Mesodermal cell (in vitro differentiated cells): ENCODE measurements around the gene RALGAPB.

Experiments used
- H3K27ac ChIP-seq: 2 replicates; pipeline ENCODE4 v1.7.0; 2013; ENCODE audit warnings: mild to moderate bottlenecking, low read depth, low read length, moderate library complexity; ENCODE audit not compliant: severe bottlenecking
- H3K36me3 ChIP-seq: 2 replicates; pipeline ENCODE4 v1.7.1; 2013; ENCODE audit warnings: mild to moderate bottlenecking, low read length, moderate library complexity; ENCODE audit not compliant: control insufficient read depth, insufficient read depth
- H3K4me1 ChIP-seq: one replicate; pipeline ENCODE4 v1.7.1; 2013; ENCODE audit warnings: mild to moderate bottlenecking, low read length; ENCODE audit not compliant: insufficient read depth, control insufficient read depth, poor library complexity, severe bottlenecking
- H3K4me3 ChIP-seq: 2 replicates; pipeline ENCODE4 v1.7.0; 2013; ENCODE audit warnings: low read length, control low read depth, mild to moderate bottlenecking; ENCODE audit not compliant: insufficient read depth, poor library complexity, severe bottlenecking; ENCODE audit errors: extremely low read depth
- H3K9me3 ChIP-seq: 2 replicates; pipeline ENCODE4 v1.7.1; 2013; ENCODE audit warnings: mild to moderate bottlenecking, low read length, moderate library complexity; ENCODE audit not compliant: control insufficient read depth
- WGBS, 2 experiments: methylation state at CpG; one replicate each; pipeline ENCODE4 v1.1.5; 2013; ENCODE audit warnings: missing lambda C conversion rate in 2 of 2; ENCODE audit not compliant: insufficient coverage in 2 of 2; 5-methylcytosine and 5-hydroxymethylcytosine counted together

Gene RALGAPB

DNA sequence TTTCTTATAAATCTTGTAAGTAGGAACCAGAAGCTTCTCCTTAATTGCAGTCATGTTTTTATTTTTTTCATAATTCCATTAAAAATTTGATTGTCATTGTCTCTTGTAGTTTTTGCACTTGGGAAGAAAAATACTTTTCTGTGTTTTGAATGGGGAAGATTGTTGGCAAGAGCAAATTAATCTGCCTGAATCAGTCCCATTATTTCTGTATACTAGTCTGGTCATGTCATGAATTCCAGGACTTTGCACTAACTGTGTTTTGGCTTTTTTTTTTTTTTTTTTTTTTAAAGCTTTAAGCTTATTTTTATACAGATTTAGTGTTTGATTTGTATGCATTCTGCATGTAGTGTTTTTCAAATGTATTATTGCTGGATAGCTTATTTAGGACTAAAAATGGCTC is 47.6 kb downstream of the RALGAPB start:
- no peaks in the 10 kb centered on the region for H3K9me3 ChIP-seq
- H3K36me3 ChIP-seq = peaks cover 70% of the 10 kb centered on the region
- H3K27ac ChIP-seq = no peak overlapping the region
- no peaks in the 10 kb centered on the region for H3K4me1 ChIP-seq
- H3K4me3 ChIP-seq = no peak overlapping the region

DNA sequence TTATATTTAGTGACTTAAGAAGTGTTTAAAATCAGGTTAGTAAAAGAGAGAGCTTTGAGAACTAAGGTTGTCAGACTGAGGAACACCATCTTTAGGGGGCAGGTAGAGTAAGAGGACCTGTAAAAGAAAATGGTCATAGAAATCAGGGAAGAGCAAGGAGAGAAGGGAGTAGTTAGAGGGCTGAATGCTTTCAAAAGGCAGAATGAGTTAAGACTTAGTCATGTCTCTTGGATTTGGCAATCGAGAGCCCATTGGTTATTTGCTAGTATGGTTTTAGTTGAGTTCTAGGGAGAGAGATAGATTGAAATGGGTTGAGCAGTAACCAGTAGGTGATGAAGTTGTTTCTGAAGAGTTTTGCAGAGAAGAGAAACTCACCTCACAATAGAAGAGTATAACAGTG is 51.1 kb downstream of the RALGAPB start:
- Histone ChIP-seq H3K4me3 (no peak overlapping the region), H3K36me3 (peaks cover 77% of the 10 kb centered on the region), H3K9me3 (no peaks in the 10 kb centered on the region), H3K4me1 (no peaks in the 10 kb centered on the region), H3K27ac (no peak overlapping the region)
- 91 to 100% methylated on average over 1 of the region's 1 CpG for WGBS, 2 experiments

DNA sequence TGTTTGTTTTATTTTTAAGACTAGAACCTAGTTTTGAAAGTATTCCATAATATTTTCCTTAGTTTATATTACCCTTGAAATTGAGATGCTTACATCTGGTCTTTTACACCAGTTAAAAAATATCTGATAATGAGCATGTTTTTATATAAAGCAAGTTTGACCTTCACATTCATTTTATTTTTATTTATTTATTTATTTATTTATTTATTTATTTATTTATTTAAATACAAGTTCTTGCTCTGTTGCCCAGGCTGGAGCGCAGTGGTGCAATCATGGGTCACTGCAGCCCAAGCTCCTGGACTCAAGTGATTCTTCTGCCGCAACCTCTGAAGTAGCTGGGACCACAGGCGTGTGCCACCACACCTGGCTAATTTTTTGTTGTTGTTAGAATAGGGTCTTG is 55.5 kb downstream of the RALGAPB start:
- no peak overlapping the region for H3K4me3 ChIP-seq
- 86% methylated on average over 3 of the region's 3 CpGs; no CpG with 5 or more reads in 1 of the 2 experiments for WGBS, 2 experiments
- H3K27ac ChIP-seq = no peak overlapping the region
- H3K9me3 ChIP-seq = no peaks in the 10 kb centered on the region
- H3K4me1 ChIP-seq = no peaks in the 10 kb centered on the region
- H3K36me3 ChIP-seq = peaks cover 85% of the 10 kb centered on the region

DNA sequence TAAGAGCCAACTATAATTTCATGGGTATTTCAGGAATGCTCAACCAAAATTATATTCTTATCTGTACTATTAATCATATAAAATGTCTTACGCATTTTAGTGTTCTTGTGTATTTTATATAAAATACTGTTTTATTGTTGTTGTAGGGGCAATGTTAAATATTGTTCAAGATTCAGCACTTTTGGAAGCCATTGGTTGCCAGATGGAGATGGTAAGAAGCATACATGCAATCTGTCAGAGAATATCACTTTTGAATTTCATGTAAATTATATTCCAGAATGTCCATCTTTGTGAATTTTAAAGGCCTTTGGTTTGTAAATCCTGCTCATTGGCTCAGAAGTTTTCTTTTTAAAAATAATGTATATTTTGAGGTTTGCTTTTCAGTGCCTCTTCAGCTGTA is 58.4 kb downstream of the RALGAPB start:
- H3K4me3 ChIP-seq = no peak overlapping the region
- H3K36me3 ChIP-seq = peaks cover 85% of the 10 kb centered on the region
- no peak overlapping the region for H3K27ac ChIP-seq
- no peaks in the 10 kb centered on the region for H3K9me3 ChIP-seq
- no CpG with 5 or more reads among the region's 1 CpG for WGBS, 2 experiments
- H3K4me1 ChIP-seq = no peaks in the 10 kb centered on the region

DNA sequence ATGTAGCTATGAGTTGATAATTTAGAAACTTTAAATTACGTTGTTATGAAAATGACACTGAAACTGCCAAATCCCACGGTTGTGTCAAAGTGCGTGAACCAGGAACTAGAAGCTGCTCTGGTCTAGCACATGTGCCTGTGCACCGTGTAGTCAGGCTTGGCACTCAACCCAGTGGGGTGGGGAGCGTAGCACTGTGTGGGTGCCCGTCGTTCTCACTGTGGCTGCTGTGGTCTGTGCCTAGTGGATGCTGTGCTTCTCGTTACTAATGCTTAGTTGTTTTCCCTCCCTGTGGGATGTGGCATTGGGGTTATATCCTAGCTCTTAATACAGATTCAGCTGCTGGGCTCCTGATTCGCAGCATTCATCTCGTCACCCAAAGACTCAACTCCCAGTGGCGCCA is 62.1 kb downstream of the RALGAPB start:
- H3K36me3 ChIP-seq = peaks cover 88% of the 10 kb centered on the region
- no peak overlapping the region for H3K27ac ChIP-seq
- H3K4me3 ChIP-seq = no peak overlapping the region
- no peaks in the 10 kb centered on the region for H3K4me1 ChIP-seq
- H3K9me3 ChIP-seq = no peaks in the 10 kb centered on the region
- WGBS, 2 experiments = 97% methylated on average over 7 to 9 of the region's 11 CpGs

DNA sequence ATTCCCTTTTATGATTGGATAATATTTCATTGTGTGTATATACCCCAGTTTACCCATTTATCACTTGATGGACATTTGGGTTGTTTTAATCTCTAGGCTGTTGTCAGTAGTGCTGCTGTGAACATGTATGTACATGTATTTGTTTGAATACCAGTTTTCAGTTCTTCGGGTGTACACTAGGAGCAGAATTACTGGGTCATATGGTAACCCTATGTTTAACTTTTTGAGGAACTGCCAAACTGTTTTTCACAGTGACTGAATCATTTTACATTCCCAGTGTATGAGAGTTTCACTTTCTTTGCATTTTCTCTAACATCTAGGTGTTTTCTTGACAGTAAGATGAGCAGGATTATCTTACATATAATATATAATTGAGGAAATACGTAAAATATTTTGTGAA is 63.7 kb downstream of the RALGAPB start:
- 100% methylated on average over 1 of the region's 2 CpGs; no CpG with 5 or more reads in 1 of the 2 experiments for WGBS, 2 experiments
- Histone ChIP-seq H3K4me3 (no peak overlapping the region), H3K36me3 (peaks cover 89% of the 10 kb centered on the region), H3K27ac (no peak overlapping the region), H3K9me3 (no peaks in the 10 kb centered on the region), H3K4me1 (no peaks in the 10 kb centered on the region)

DNA sequence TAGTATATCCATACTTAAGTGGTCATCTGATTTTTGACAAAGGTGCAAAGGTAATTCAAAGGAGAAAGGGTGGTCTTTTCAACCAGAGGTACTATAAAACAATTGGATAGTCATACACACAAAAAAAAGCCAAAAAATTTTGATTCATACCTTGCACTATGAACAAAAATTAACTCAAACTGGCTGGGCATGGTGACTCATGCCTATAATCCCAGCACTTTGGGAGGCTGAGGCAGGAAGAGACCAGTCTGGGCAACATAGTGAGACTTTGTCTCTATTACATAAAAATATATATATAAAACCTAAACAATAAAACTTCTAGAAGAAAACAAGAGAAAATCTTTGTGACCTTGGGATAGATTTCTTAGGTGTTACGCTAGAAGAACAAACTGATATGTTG is 64.5 kb downstream of the RALGAPB start:
- no peak overlapping the region for H3K4me3 ChIP-seq
- H3K9me3 ChIP-seq = no peaks in the 10 kb centered on the region
- peaks cover 91% of the 10 kb centered on the region for H3K36me3 ChIP-seq
- WGBS, 2 experiments = 100% methylated on average over 1 of the region's 1 CpG
- no peaks in the 10 kb centered on the region for H3K4me1 ChIP-seq
- H3K27ac ChIP-seq = no peak overlapping the region

DNA sequence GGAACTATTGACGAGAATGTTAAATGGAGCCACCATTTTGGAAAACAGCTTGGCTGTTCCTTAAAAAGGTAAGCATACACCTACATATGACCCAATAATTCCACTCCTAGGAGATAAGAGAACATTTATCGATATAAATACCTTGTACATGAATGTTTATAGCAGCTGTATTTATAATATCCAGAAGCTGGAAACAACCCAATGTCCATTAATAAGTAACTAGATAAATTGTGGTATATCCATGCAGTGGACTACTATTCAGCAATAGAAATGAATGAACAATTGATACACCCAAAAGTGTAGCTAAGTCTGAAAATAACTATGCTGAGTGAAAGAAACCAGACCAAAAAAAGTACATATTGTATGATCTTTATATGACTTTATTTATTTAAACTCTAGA is 66.1 kb downstream of the RALGAPB start:
- peaks cover 96% of the 10 kb centered on the region for H3K36me3 ChIP-seq
- WGBS, 2 experiments = no CpG with 5 or more reads among the region's 2 CpGs
- H3K4me3 ChIP-seq = no peak overlapping the region
- H3K27ac ChIP-seq = no peak overlapping the region
- H3K9me3 ChIP-seq = no peaks in the 10 kb centered on the region
- H3K4me1 ChIP-seq = no peaks in the 10 kb centered on the region

DNA sequence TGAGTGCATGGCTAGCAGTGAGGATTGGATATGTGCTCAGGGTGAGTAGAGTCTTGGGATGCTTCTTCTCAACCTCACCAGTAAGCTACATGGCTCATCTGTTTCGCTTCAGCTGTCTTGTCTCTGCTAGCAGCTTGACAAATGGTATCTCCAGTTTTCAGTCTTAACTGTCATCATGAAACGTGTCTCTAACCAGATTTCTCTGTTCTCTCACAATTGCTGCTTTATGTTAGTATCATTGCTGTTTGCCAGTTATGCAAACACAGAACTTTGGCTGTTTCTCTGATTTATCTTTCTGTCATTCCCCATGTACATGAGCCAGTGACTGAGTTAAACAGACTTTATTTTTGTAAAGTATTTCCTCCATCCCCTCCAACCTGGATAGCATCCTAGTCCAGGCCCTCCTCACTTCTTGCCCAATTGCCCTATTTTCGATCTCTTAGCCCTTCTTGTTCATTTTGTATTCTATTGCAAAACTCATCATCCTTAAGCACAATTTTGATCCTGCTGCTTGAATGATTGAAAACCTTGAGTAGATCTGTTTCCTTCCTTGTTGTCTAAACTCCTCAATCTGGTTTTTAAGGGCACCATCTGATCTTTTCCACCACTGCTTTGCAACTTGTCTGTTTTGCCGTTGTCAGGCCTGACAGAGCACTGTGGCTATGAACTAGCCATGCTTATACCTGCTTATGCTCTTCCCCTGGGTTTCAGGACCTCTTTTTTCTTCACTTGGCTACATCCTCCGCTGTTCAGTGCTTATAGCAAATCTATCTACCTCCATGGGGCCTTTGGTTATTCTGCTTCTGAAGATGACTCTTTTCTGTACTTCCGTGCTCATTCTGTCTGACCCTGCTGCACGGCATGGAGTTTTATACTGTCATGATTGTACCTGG is 70.6 kb downstream of the RALGAPB start:
- H3K9me3 ChIP-seq = no peaks in the 10 kb centered on the region
- no peaks in the 10 kb centered on the region for H3K4me1 ChIP-seq
- WGBS, 2 experiments = 97 to 100% methylated on average over 7 of the region's 7 CpGs
- peaks cover 97% of the 10 kb centered on the region for H3K36me3 ChIP-seq
- no peak overlapping the region for H3K4me3 ChIP-seq
- H3K27ac ChIP-seq = no peak overlapping the region

DNA sequence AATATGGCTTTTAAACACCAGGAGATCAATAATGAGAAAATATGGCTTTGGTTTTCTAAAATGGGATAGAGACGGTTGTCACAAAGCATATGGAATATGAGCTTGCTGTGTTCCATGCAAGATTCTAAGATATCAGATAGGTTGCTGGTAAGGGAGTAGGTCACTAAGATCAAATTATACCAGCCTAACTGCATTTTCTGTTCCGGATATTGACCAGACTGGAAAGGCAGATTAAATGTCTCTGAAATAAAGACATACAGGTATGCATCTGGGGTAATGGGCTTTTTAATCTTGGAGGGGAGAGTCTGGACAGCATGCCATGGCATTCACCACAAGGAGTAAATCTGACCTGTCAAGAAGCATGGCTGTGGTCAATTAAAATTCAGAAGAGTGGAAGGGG is 73.1 kb downstream of the RALGAPB start:
- peaks cover 93% of the 10 kb centered on the region for H3K36me3 ChIP-seq
- H3K4me3 ChIP-seq = no peak overlapping the region
- H3K4me1 ChIP-seq = no peaks in the 10 kb centered on the region
- WGBS, 2 experiments = 100% methylated on average over 1 of the region's 2 CpGs
- H3K27ac ChIP-seq = no peak overlapping the region
- no peaks in the 10 kb centered on the region for H3K9me3 ChIP-seq

DNA sequence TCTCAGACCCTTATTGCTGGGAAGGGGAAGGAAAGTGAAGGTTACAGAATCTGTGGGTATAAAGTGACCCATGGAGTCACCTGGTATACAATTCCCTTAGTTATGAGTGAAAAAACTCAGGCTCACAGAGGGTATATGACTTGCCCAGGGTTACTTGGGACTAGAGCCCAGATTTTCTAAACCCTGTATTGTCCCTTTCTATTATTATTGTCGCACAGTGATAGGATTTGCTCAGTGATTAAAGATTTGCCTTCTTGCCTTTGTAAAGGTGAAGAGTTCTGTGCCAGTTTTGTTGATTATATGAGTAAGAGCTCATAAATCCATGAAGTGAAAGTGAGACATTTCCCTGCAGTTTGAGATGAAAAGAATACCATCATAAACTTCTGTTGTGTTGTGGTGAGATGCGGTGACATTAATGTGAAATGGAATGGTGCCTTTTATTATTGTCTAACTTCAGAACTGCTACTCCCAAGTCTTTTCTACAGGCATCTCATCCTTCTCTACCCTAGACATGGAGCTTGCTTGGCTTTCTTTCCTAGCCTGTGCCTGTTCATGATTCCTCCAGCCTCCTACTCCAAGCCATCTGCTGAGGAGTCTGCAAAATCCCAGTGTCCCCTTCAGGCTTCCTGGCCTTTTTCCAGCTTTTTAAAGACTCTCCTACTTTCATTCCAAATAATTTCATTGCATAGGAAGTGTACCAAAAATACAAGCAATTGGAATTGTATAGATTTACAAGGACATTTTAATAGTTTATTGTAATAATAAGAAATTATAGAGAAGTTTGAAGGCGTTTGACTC is 74.8 kb downstream of the RALGAPB start:
- H3K36me3 ChIP-seq = peaks cover 92% of the 10 kb centered on the region
- no CpG with 5 or more reads among the region's 3 CpGs for WGBS, 2 experiments

More for the DNA sequence above, 74.8 kb downstream of the RALGAPB start:
- no peaks in the 10 kb centered on the region for H3K9me3 ChIP-seq
- no peaks in the 10 kb centered on the region for H3K4me1 ChIP-seq
- no peak overlapping the region for H3K4me3 ChIP-seq
- no peak overlapping the region for H3K27ac ChIP-seq
